ENCODE data around the gene SP3.

GRCh38 chr2:173969886-173970285 lies 4.7 kb upstream of the SP3 start:
- no peak for TF ChIP-seq POLR2A (IDR thresholded peaks at IDR 0.05)
- no peak for TF ChIP-seq CTCF (IDR thresholded peaks at IDR 0.05)
- no peak for TF ChIP-seq POLR2AphosphoS5 (IDR thresholded peaks at IDR 0.05)
